ENCODE data around the gene HAPLN3.

HAPLN3 gene

GRCh38 chr15:88873786-88874185 lies 21.6 kb downstream of the HAPLN3 start:
- Mint-ChIP-seq H3K9me3 (no peaks in the 10 kb centered on the region), H3K4me3 (no peak overlapping the region), H3K27me3 (peaks cover 4% of the 10 kb centered on the region), H3K27ac (no peak overlapping the region), H3K36me3 (peaks cover 21% of the 10 kb centered on the region), H3K4me1 (no peaks in the 10 kb centered on the region)
- DNase-seq = no peak
- CTCF ChIA-PET = no interaction called here

- Mint-ChIP-seq H3K27me3 (peaks cover 10% of the 10 kb centered on the region), H3K9me3 (no peaks in the 10 kb centered on the region), H3K36me3 (peaks cover 17% of the 10 kb centered on the region), H3K27ac (no peak overlapping the region), H3K4me1 (no peaks in the 10 kb centered on the region), H3K4me3 (no peak overlapping the region)
- CTCF ChIA-PET = interaction anchor here (0.8 kb wide), 1 partner anchor 13 kb away, joined by 3 read pairs; no protein-coding TSS in a partner anchor
- DNase-seq = no peak
Measured at GRCh38 chr15:88872706-88873105, 22.6 kb downstream of the HAPLN3 start.

- Mint-ChIP-seq H3K27me3 (peaks cover 10% of the 10 kb centered on the region), H3K9me3 (no peaks in the 10 kb centered on the region), H3K36me3 (peaks cover 17% of the 10 kb centered on the region), H3K27ac (no peak overlapping the region), H3K4me1 (no peaks in the 10 kb centered on the region), H3K4me3 (no peak overlapping the region)
- CTCF ChIA-PET = no interaction called here
- no peak for DNase-seq
Measured at GRCh38 chr15:88872106-88872505, 23.2 kb downstream of the HAPLN3 start.

GRCh38 chr15:88871313-88871712 lies 24.0 kb downstream of the HAPLN3 start:
- DNase-seq = no peak
- H3K27ac Mint-ChIP-seq = no peak overlapping the region
- H3K9me3 Mint-ChIP-seq = no peaks in the 10 kb centered on the region
- H3K27me3 Mint-ChIP-seq = peaks cover 10% of the 10 kb centered on the region
- H3K4me1 Mint-ChIP-seq = no peaks in the 10 kb centered on the region
- no peak overlapping the region for H3K4me3 Mint-ChIP-seq
- peaks cover 9% of the 10 kb centered on the region for H3K36me3 Mint-ChIP-seq
- CTCF ChIA-PET = interaction anchor here (0.9 kb wide), 1 partner anchor 247 kb away, joined by 3 read pairs; no protein-coding TSS in a partner anchor

GRCh38 chr15:88866295-88866881 lies 29.0 kb downstream of the HAPLN3 start:
- Mint-ChIP-seq H3K9me3 (no peaks in the 10 kb centered on the region), H3K27me3 (peaks cover 10% of the 10 kb centered on the region), H3K4me3 (no peak overlapping the region), H3K36me3 (no peaks in the 10 kb centered on the region), H3K4me1 (no peaks in the 10 kb centered on the region), H3K27ac (no peak overlapping the region)
- CTCF ChIA-PET = no interaction called here
- no peak for DNase-seq

- H3K4me3 Mint-ChIP-seq = no peak overlapping the region
- H3K9me3 Mint-ChIP-seq = no peaks in the 10 kb centered on the region
Measured at GRCh38 chr15:88865498-88866099, 29.7 kb downstream of the HAPLN3 start.

GRCh38 chr15:88864861-88865497 lies 30.4 kb downstream of the HAPLN3 start:
- no peaks in the 10 kb centered on the region for H3K36me3 Mint-ChIP-seq
- H3K4me1 Mint-ChIP-seq = no peaks in the 10 kb centered on the region
- CTCF ChIA-PET = no interaction called here

More at GRCh38 chr15:88865498-88866099, 29.7 kb downstream of the HAPLN3 start:
- CTCF ChIA-PET = no interaction called here
- peaks cover 10% of the 10 kb centered on the region for H3K27me3 Mint-ChIP-seq
- no peaks in the 10 kb centered on the region for H3K36me3 Mint-ChIP-seq
- no peak overlapping the region for H3K27ac Mint-ChIP-seq
- no peaks in the 10 kb centered on the region for H3K4me1 Mint-ChIP-seq
- no peak for DNase-seq

GRCh38 chr15:88863412-88863811 lies 31.9 kb downstream of the HAPLN3 start:
- H3K27ac Mint-ChIP-seq = no peak overlapping the region
- no peak overlapping the region for H3K4me3 Mint-ChIP-seq
- H3K4me1 Mint-ChIP-seq = no peaks in the 10 kb centered on the region
- no peaks in the 10 kb centered on the region for H3K36me3 Mint-ChIP-seq
- no peak for DNase-seq
- no peaks in the 10 kb centered on the region for H3K9me3 Mint-ChIP-seq
- peaks cover 2% of the 10 kb centered on the region for H3K27me3 Mint-ChIP-seq
- CTCF ChIA-PET = no interaction called here

More at GRCh38 chr15:88864861-88865497, 30.4 kb downstream of the HAPLN3 start:
- H3K27ac Mint-ChIP-seq = no peak overlapping the region
- no peak overlapping the region for H3K4me3 Mint-ChIP-seq
- DNase-seq = no peak
- H3K9me3 Mint-ChIP-seq = no peaks in the 10 kb centered on the region
- H3K27me3 Mint-ChIP-seq = peaks cover 10% of the 10 kb centered on the region

- H3K4me3 Mint-ChIP-seq = no peak overlapping the region
- H3K36me3 Mint-ChIP-seq = no peaks in the 10 kb centered on the region
- H3K27ac Mint-ChIP-seq = no peak overlapping the region
- H3K9me3 Mint-ChIP-seq = no peaks in the 10 kb centered on the region
- H3K27me3 Mint-ChIP-seq = no peaks in the 10 kb centered on the region
- CTCF ChIA-PET = no interaction called here
- H3K4me1 Mint-ChIP-seq = no peaks in the 10 kb centered on the region
- DNase-seq = no peak
Measured at GRCh38 chr15:88860212-88860611, 35.1 kb downstream of the HAPLN3 start.

GRCh38 chr15:88859550-88859949 lies 35.8 kb downstream of the HAPLN3 start:
- CTCF ChIA-PET = no interaction called here
- Mint-ChIP-seq H3K36me3 (peaks cover 1% of the 10 kb centered on the region), H3K9me3 (peaks cover 6% of the 10 kb centered on the region), H3K27ac (no peak overlapping the region), H3K4me1 (no peaks in the 10 kb centered on the region), H3K4me3 (no peak overlapping the region), H3K27me3 (no peaks in the 10 kb centered on the region)
- DNase-seq = no peak

- Mint-ChIP-seq H3K4me1 (no peaks in the 10 kb centered on the region), H3K27ac (no peak overlapping the region), H3K36me3 (peaks cover 2% of the 10 kb centered on the region), H3K27me3 (no peaks in the 10 kb centered on the region), H3K4me3 (no peak overlapping the region), H3K9me3 (peaks cover 8% of the 10 kb centered on the region)
- no peak for DNase-seq
- CTCF ChIA-PET = no interaction called here
Measured at GRCh38 chr15:88858934-88859333, 36.4 kb downstream of the HAPLN3 start.

- H3K27ac Mint-ChIP-seq = no peak overlapping the region
- H3K4me1 Mint-ChIP-seq = no peaks in the 10 kb centered on the region
- peaks cover 8% of the 10 kb centered on the region for H3K27me3 Mint-ChIP-seq
- peaks cover 10% of the 10 kb centered on the region for H3K9me3 Mint-ChIP-seq
- CTCF ChIA-PET = no interaction called here
- no peak for DNase-seq
- H3K4me3 Mint-ChIP-seq = no peak overlapping the region
- H3K36me3 Mint-ChIP-seq = peaks cover 2% of the 10 kb centered on the region
Measured at GRCh38 chr15:88852476-88852875, 42.9 kb downstream of the HAPLN3 start.

GRCh38 chr15:88849376-88850072 lies 45.8 kb downstream of the HAPLN3 start:
- H3K4me1 Mint-ChIP-seq = no peaks in the 10 kb centered on the region
- peaks cover 3% of the 10 kb centered on the region for H3K9me3 Mint-ChIP-seq
- no peak overlapping the region for H3K27ac Mint-ChIP-seq
- peaks cover under 1% of the 10 kb centered on the region for H3K36me3 Mint-ChIP-seq
- no peak for DNase-seq
- peaks cover 8% of the 10 kb centered on the region for H3K27me3 Mint-ChIP-seq
- CTCF ChIA-PET = no interaction called here
- H3K4me3 Mint-ChIP-seq = no peak overlapping the region

GRCh38 chr15:88848203-88848602 lies 47.1 kb downstream of the HAPLN3 start:
- Mint-ChIP-seq H3K27ac (no peak overlapping the region), H3K9me3 (no peaks in the 10 kb centered on the region), H3K4me3 (no peak overlapping the region), H3K36me3 (no peaks in the 10 kb centered on the region), H3K27me3 (peaks cover 8% of the 10 kb centered on the region), H3K4me1 (no peaks in the 10 kb centered on the region)
- DNase-seq = no peak
- CTCF ChIA-PET = no interaction called here

- H3K36me3 Mint-ChIP-seq = no peaks in the 10 kb centered on the region
- no peak for DNase-seq
- no peak overlapping the region for H3K27ac Mint-ChIP-seq
- H3K9me3 Mint-ChIP-seq = no peaks in the 10 kb centered on the region
- peaks cover 5% of the 10 kb centered on the region for H3K27me3 Mint-ChIP-seq
- CTCF ChIA-PET = no interaction called here
- no peak overlapping the region for H3K4me3 Mint-ChIP-seq
- H3K4me1 Mint-ChIP-seq = no peaks in the 10 kb centered on the region
Measured at GRCh38 chr15:88847144-88847543, 48.2 kb downstream of the HAPLN3 start.

All from activated naive CD4-positive, alpha-beta T cell treated with anti-CD3 and anti-CD28 coated beads, Interleukin-2, amount 10 ng/mL, durations not matched to agents 7 days and 5 days (primary cell).